GM18508 (cell line): ENCODE results near the gene EN2.

Experiments
- ATAC-seq: cut with Tn5 transposase; IDR thresholded peaks from one replicate; pipeline ENCODE4 v1.9.1; 2021; ENCODE audit warnings: moderate number of reproducible peaks; ENCODE audit not compliant: insufficient read depth, unreplicated experiment

The EN2 gene

GRCh38 chr7:155458111-155458877 is at the start of gene EN2:
Gene EN2 (plus strand): TSS chr7:155458129. CDS start chr7:155458378, 249 bp downstream.
- ATAC-seq: no peak

GRCh38 chr7:155408651-155409586 is 49.0 kb upstream of the EN2 start:
- ATAC-seq: no peak

GRCh38 chr7:155409980-155410379 is 47.9 kb upstream of the EN2 start:
- no peak for ATAC-seq

- ATAC-seq: no peak
Measured at GRCh38 chr7:155410431-155410830, 47.5 kb upstream of the EN2 start.

GRCh38 chr7:155411718-155412415 is 46.1 kb upstream of the EN2 start:
- ATAC-seq: no peak

GRCh38 chr7:155412416-155413253 is 45.3 kb upstream of the EN2 start:
- ATAC-seq: no peak

- ATAC-seq: no peak
Measured at GRCh38 chr7:155414547-155415492, 43.1 kb upstream of the EN2 start.

- ATAC-seq: no peak
Measured at GRCh38 chr7:155416646-155417380, 41.1 kb upstream of the EN2 start.

GRCh38 chr7:155418304-155418703 is 39.6 kb upstream of the EN2 start:
- ATAC-seq: no peak

GRCh38 chr7:155418941-155419755 is 38.8 kb upstream of the EN2 start:
- ATAC-seq: no peak

- ATAC-seq: no peak
Measured at GRCh38 chr7:155420116-155420515, 37.8 kb upstream of the EN2 start.

- no peak for ATAC-seq
Measured at GRCh38 chr7:155422151-155422550, 35.8 kb upstream of the EN2 start.

GRCh38 chr7:155422599-155423336 is 35.2 kb upstream of the EN2 start:
- ATAC-seq: no peak

- ATAC-seq: no peak
Measured at GRCh38 chr7:155423337-155424285, 34.3 kb upstream of the EN2 start.

- no peak for ATAC-seq
Measured at GRCh38 chr7:155424301-155425010, 33.5 kb upstream of the EN2 start.
